IPS-20b (cell line): Measurements from ENCODE around the gene SND1.
"Not testable (repeated sequence)": the region's sequence is repeated elsewhere in the genome, so short reads cannot be mapped to it uniquely, and the experiment has no call there.

ENCODE experiments used
- H3K27ac ChIP-seq: one replicate; pipeline ENCODE4 v1.5.1; 2013; ENCODE audit warnings: low read length
- H3K27me3 ChIP-seq: 2 replicates; pipeline ENCODE4 v1.6.1; 2013; ENCODE audit warnings: mild to moderate bottlenecking, low read length, inconsistent platforms; ENCODE audit not compliant: insufficient read depth
- H3K36me3 ChIP-seq: 2 replicates; pipeline ENCODE4 v1.6.1; 2013; ENCODE audit warnings: low read depth, mild to moderate bottlenecking, inconsistent platforms, low read length, moderate library complexity; ENCODE audit not compliant: insufficient read depth
- H3K4me1 ChIP-seq: 2 replicates; pipeline ENCODE4 v1.6.1; 2013; ENCODE audit warnings: mild to moderate bottlenecking, control low read depth, inconsistent platforms, low read length, moderate library complexity; ENCODE audit not compliant: insufficient read depth
- H3K4me3 ChIP-seq: 2 replicates; pipeline ENCODE4 v1.5.1; 2013; ENCODE audit warnings: mild to moderate bottlenecking, low read length, inconsistent platforms
- H3K9ac ChIP-seq: 2 replicates; pipeline ENCODE4 v1.6.1; 2013; ENCODE audit warnings: low read depth, mild to moderate bottlenecking, inconsistent platforms, low read length, moderate library complexity
- H3K9me3 ChIP-seq: 2 replicates; pipeline ENCODE4 v1.6.1; 2013; ENCODE audit warnings: mild to moderate bottlenecking, low read depth, low read length, inconsistent platforms; ENCODE audit not compliant: insufficient read depth

The SND1 gene

DNA sequence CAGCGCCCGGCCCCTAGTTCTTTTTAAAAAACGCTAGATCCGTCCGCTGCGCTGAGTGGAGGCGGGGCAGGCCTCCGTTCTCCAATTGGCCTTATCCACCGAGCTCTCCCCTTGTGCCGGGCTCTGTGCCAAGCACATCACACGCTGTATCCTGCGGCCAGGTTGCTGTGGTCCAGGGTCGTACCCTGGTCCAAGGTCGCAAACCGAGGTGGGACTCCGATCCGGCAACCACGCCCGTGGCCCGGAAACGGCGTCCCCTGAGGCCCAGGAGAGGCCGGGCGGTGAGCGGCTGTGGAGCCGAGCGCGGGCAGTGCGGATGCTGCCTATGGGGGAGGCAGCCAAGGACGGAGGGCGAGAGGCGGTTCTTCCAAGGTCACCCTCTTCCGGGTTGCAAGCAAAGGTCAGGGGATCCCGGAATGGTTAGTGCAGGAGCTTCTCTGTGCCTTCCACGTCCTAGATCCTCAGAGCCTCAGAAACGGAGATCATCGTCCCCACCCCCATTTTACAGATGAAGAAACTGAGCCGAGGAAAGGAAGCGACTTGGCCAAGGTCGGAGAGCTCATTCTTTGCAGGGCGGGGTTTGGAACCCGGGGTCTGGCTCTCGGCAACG is 451.6 kb downstream of the SND1 start:
- H3K4me3 ChIP-seq = peak overlapping the region; percentile 63
- no peak overlapping the region for H3K27ac ChIP-seq
- H3K9ac ChIP-seq = peak overlapping the region; percentile 3; the same call in 1 of the 2 replicates
- peaks cover 74% of the 10 kb centered on the region for H3K27me3 ChIP-seq
- H3K9me3 ChIP-seq = no peaks in the 10 kb centered on the region
- no peaks in the 10 kb centered on the region for H3K4me1 ChIP-seq
- no peaks in the 10 kb centered on the region for H3K36me3 ChIP-seq

DNA sequence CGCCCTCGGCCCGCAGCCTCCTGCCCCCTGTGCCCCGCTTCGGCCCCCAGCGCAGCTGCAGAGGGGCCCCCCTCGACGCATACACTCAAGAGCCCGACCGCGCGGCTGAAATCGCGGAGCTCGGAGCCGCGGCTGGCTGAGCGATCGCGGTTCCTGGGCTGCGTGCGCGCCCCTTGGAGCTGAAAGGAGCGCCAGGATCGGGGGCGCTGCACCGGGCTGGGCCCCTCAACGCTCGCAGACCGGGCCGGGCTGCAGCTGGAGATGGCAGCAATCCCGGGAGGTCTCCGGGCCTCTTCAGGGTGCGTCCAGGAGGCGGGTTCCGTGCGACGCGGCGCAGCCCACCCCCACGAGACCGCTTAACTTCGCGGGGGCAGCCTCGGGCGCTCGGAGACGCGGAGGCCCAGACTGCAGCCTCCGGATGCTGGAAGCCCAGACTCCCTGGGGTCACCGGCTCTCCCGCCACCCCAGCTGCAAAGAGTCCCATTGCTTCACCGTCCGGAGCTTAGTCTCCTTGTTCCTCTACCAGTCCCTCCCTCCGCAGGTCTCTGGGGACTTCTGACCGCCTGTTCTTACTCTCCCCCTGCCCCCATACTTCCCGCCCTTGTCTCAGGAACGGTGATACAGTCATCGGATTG is 452.2 kb downstream of the SND1 start:
- H3K27me3 ChIP-seq = peaks cover 74% of the 10 kb centered on the region
- H3K4me3 ChIP-seq = peak overlapping the region; percentile 63
- H3K9ac ChIP-seq = peak overlapping the region; percentile 3; the same call in 1 of the 2 replicates
- H3K36me3 ChIP-seq = no peaks in the 10 kb centered on the region
- H3K27ac ChIP-seq = no peak overlapping the region
- no peaks in the 10 kb centered on the region for H3K9me3 ChIP-seq
- H3K4me1 ChIP-seq = no peaks in the 10 kb centered on the region

DNA sequence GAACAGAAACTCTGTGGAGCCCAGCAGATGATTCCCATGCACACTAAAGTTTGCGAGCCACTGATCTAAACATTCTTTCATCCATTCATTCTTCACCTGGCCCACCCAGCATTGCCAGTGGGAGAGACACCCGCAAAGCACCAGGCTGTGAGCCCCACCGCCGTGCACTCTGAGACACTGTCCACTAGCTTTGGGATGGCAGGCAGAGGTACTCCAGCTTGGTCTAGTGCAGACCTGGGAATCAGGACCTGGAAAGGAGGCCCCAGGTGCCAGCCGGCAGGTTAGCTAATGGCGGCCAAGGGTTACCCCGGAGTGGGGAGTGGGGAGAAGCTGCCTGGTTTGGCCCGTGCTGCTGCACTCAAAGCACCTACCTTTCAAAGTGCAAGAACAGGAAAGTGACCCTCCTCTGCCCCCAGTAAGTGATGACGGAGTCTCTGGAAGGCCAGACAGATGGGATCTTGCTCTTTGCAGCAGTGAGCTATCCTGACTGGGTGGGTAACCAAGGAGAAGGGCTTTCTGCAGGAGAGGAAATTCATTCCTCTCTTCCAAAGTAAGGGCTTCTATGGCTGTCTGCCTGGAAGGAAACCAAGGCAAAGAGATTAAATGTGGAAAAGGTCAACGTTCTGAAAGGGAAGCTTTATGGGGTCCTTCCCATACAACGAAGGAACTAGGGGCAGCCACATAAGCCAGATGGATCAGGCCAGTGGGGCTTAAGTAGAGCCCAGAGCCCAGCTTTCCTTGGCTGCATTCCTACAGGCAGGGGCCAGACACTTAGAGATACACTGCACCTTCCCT is 453.4 kb downstream of the SND1 start:
- Histone ChIP-seq H3K9ac (no peak overlapping the region), H3K36me3 (no peaks in the 10 kb centered on the region), H3K9me3 (no peaks in the 10 kb centered on the region), H3K27me3 (peaks cover 74% of the 10 kb centered on the region), H3K27ac (no peak overlapping the region), H3K4me3 (no peak overlapping the region), H3K4me1 (no peaks in the 10 kb centered on the region)

DNA sequence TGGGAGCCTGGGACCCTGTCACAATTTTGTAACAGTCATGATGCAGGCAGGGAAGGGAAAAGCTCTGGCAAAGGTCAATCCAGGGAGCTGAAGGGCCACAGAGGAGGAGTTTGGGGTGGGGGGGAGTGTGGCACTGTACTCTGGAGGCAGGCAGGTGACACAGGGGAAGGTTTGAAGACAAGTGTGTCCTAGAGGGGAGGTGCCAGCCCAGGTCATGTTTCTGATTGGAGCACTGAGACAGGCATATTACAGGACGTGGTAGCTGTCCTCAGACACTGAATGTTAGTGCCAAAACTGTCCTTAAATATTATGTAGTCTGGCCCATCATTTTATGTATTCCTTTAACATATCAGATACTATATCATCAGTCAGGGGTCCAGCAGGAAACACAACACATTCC is 454.8 kb downstream of the SND1 start:
- H3K27ac ChIP-seq = no peak overlapping the region
- no peaks in the 10 kb centered on the region for H3K36me3 ChIP-seq
- no peaks in the 10 kb centered on the region for H3K9me3 ChIP-seq
- H3K9ac ChIP-seq = no peak overlapping the region
- H3K4me3 ChIP-seq = no peak overlapping the region
- no peaks in the 10 kb centered on the region for H3K4me1 ChIP-seq
- peaks cover 62% of the 10 kb centered on the region for H3K27me3 ChIP-seq

DNA sequence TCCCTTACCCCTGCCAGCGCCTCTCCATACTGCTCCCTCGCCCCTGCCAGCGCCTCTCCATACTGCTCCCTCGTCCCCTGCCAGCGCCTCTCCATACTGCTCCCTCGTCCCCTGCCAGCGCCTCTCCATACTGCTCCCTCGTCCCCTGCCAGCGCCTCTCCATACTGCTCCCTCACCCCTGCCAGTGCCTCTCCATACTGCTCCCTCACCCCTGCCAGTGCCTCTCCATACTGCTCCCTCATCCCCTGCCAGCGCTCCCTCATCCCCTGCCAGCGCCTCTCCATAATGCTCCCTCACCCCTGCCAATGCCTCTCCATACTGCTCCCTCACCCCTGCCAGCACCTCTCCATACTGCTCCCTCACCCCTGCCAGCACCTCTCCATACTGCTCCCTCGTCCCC is 455.5 kb downstream of the SND1 start:
- H3K4me3 ChIP-seq, H3K9ac ChIP-seq, H3K36me3 ChIP-seq, H3K27ac ChIP-seq, H3K4me1 ChIP-seq, H3K9me3 ChIP-seq: not testable (repeated sequence)
- H3K27me3 ChIP-seq = peaks cover 55% of the 10 kb centered on the region

DNA sequence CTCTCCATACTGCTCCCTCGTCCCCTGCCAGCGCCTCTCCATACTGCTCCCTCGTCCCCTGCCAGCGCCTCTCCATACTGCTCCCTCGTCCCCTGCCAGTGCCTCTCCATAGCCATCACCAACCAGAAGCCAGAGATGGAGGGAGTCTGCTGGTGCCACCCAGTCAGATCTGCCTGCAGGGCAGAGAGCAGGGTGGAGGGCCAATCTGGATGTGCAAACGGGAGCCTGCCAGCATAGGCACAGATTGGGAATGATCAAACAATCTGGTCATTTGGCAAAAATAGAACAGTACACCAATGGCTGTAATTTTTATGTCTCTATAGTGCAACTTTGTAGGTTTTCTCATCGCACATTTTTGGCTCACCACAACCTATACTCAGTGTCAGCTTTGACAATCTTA is 456.1 kb downstream of the SND1 start:
- Histone ChIP-seq H3K9ac (no peak overlapping the region), H3K27ac (no peak overlapping the region), H3K9me3 (no peaks in the 10 kb centered on the region), H3K4me3 (no peak overlapping the region), H3K27me3 (peaks cover 49% of the 10 kb centered on the region), H3K36me3 (no peaks in the 10 kb centered on the region), H3K4me1 (no peaks in the 10 kb centered on the region)

DNA sequence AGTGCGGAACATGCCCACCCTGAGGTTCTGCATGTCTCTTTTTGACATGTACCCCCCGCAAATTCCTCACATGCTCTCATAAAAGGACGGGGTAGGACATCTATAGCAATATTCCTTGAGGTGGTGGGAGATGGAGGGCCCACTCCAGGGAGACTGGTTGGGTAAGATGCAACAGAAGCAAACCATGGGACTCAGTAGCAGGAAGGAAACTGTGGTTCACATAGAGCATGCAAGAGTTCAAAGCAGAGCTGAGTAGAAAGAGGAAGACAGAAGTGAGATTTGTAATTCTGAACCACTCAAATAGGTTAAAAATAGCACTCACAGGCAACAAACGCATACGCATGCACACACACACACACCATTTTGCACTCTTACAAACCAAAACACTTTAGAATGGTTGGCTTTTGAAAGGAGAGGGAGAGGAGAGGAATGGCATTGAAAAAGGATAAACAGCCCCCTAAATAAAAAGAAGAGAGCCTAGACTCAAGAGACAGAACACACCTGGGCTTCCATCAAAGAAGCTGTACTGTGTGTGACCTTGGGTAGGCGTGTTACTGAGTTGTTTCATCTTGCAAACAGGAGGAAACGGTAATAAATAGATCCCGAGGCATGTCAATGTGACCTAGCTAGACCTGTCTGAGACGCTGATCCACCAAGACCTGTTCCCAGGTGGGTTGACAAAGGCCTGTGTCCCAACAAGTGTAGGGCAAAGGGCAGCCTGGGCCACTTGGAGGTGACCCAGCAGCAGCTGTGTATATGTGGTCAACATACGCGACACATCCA is 456.8 kb downstream of the SND1 start:
- Histone ChIP-seq H3K4me3 (no peak overlapping the region), H3K9me3 (no peaks in the 10 kb centered on the region), H3K9ac (no peak overlapping the region), H3K36me3 (no peaks in the 10 kb centered on the region), H3K4me1 (no peaks in the 10 kb centered on the region), H3K27me3 (peaks cover 43% of the 10 kb centered on the region), H3K27ac (no peak overlapping the region)

DNA sequence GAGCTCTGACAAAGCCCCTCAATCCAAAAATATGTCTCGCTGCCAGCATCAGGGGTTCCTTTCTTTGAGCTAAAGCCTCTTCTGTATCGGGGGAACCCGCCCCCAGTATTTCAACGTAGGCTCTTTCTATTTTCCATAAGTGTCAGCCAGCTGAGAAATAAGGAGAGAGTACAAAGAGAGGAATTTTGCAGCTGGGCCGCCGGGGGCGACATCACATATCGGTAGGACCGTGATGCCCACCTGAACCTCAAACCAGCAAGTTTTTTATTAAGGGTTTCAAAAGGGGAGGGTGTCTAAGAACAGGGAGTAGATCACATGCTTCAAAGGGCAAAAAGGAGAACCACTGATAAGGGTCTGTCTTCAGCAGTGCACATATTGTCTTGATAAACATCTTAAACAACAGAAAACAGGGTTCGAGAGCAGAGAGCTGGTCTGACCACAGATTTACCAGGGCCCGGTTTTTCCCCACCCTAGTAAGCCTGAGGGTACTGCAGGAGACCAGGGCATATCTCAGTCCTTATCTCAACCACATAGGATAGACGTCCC is 457.5 kb downstream of the SND1 start:
- H3K9me3 ChIP-seq, H3K36me3 ChIP-seq, H3K27ac ChIP-seq, H3K4me1 ChIP-seq, H3K9ac ChIP-seq, H3K4me3 ChIP-seq: not testable (repeated sequence)
- peaks cover 42% of the 10 kb centered on the region for H3K27me3 ChIP-seq

DNA sequence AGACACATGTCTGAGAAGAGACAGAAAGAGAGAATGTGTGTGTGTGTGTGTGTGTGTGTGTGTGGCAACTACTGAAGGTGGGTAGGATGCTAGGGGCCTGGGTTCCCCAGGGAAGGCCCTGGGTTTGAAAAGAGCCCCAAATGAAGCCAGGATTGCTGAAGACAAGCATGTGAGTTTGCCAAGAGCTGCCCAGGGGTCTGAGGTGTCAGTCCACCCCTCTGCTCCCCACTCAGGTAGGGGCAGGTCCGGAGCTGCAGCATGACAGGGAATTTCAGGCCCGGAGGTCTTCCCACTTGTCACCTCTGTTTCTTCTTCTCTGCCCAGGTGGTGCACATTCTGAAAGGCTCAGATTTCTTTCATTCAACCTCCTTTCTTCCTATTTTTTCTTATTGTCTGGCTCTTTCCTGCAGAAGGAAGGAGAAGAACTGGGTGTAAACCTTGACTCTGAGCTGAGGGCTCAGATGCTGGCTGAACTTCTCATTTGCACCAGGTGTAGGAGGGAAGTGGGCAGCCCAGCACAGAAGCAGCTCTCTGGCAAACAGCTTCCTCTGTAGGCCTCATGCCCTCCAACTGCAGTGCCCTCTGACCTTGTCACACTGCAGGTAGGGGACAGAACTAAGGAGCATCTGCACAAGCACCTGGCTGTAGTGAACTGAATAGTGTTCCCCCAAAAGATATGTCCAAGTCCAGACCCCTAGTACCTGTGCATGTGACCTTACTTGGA is 458.8 kb downstream of the SND1 start:
- no peak overlapping the region for H3K4me3 ChIP-seq

DNA sequence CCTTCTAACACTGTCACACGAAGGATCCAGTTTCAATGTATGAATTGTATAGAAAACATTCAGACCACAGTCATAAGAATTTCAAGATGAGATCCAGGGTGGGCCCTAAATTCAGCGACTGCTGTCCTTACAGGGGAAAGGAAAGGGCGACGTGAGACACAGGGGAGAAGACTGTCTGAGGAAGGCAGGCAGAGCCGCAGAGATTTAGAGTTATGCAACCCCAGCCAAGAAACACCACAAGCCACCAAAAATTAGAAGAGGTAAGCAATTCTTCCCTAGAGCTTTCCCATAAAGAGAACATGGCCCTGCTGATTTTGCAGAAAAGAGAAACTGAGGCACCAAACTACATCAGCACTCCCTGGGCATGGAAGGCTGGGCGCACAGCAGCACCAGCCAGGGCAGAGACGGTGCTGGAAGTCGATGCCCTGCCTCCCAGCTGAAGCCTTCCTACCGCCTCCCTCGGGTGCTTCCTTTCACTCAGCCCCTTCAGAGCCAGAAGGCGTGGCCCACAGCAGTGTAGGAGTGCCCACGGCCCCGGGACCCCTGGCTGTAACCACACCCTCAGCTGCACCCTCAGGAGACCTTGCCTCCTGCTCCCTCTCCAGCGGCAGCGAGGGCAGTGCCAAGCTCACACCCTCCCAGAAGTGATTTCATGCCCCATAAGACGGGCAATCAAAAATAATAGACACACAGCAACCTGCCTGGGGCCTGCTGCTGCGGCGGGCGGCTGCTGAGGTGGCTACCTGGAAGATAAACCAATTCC is 460.2 kb downstream of the SND1 start:
- H3K9me3 ChIP-seq = no peaks in the 10 kb centered on the region
- H3K9ac ChIP-seq = no peak overlapping the region
- H3K4me1 ChIP-seq = 0 out of 2 replicates have a peak, but pooled peaks cover 5% of the 10 kb centered on the region
- peaks cover 42% of the 10 kb centered on the region for H3K27me3 ChIP-seq
- no peaks in the 10 kb centered on the region for H3K36me3 ChIP-seq
- H3K27ac ChIP-seq = no peak overlapping the region
- H3K4me3 ChIP-seq = no peak overlapping the region

More for the DNA sequence above, 458.8 kb downstream of the SND1 start:
- Histone ChIP-seq H3K27me3 (peaks cover 42% of the 10 kb centered on the region), H3K9me3 (no peaks in the 10 kb centered on the region), H3K27ac (no peak overlapping the region), H3K9ac (no peak overlapping the region), H3K36me3 (no peaks in the 10 kb centered on the region), H3K4me1 (no peaks in the 10 kb centered on the region)
